CD4-positive, CD25-positive, alpha-beta regulatory T cell (primary cell): ENCODE measurements around the gene LZTR1. TPM values are rescaled to one million over a fixed set of nuclear protein-coding genes. Genes with fewer than 3 reads are reported as not detected.
"Not testable (repeated sequence)": the region's sequence is repeated elsewhere in the genome, so short reads cannot be mapped to it uniquely, and the experiment has no call there.

Experiments used
- ATAC-seq, 2 donors: fragments of 150-1000 bp; cut with Tn5 transposase; one replicate each; pipeline ENCODE4 v1.10.0; 2021; ENCODE audit warnings: low read depth in 2 of 2, moderate number of reproducible peaks in 2 of 2, moderate library complexity in 1 of 2
- DNase-seq, 3 donors: peaks; one replicate each; pipeline versions ENCODE4 v3.0.0 to v3.0.0-alpha.2; 2012 to 2022; ENCODE audit warnings: mixed read lengths in 1 of 3
- H3K27ac ChIP-seq: one replicate; pipeline ENCODE4 v1.7.0; 2013; ENCODE audit warnings: mild to moderate bottlenecking, low read length; ENCODE audit not compliant: insufficient read depth, poor library complexity, severe bottlenecking
- H3K27me3 ChIP-seq: one replicate; pipeline ENCODE4 v1.7.0; 2013; ENCODE audit warnings: low read length; ENCODE audit not compliant: control insufficient read depth, insufficient read depth
- H3K36me3 ChIP-seq: one replicate; pipeline ENCODE4 v1.7.0; 2013; ENCODE audit warnings: mild to moderate bottlenecking, low read length, moderate library complexity; ENCODE audit not compliant: control insufficient read depth, insufficient read depth
- H3K4me1 ChIP-seq: 2 replicates; pipeline ENCODE4 v1.7.0; 2013; ENCODE audit warnings: mild to moderate bottlenecking, low read length; ENCODE audit not compliant: insufficient read depth, control insufficient read depth, poor library complexity, severe bottlenecking
- H3K4me3 ChIP-seq: one replicate; pipeline ENCODE4 v1.7.0; 2013; ENCODE audit warnings: low read depth, mild to moderate bottlenecking, low read length, moderate library complexity
- H3K9me3 ChIP-seq, 2 experiments: 1 replicate in 1 of 2; 2 replicates in 1 of 2; pipeline ENCODE4 v1.7.0; 2013; ENCODE audit warnings: low read length in 2 of 2, mild to moderate bottlenecking in 1 of 2, moderate library complexity in 1 of 2; ENCODE audit not compliant: control insufficient read depth in 2 of 2
- H3K27ac Mint-ChIP-seq, 3 donors: one replicate each; pipeline ENCODE4 v1.8.0; 2020 to 2022; ENCODE audit warnings: mild to moderate bottlenecking in 3 of 3, mixed read lengths in 3 of 3, moderate library complexity in 2 of 3
- H3K27me3 Mint-ChIP-seq: one replicate; pipeline ENCODE4 v1.8.0; 2022; ENCODE audit warnings: mild to moderate bottlenecking, mixed read lengths
- H3K36me3 Mint-ChIP-seq: one replicate; pipeline ENCODE4 v1.8.0; 2020; ENCODE audit warnings: mixed read lengths
- H3K4me1 Mint-ChIP-seq, 4 donors: one replicate each; pipeline ENCODE4 v1.8.0; 2020 to 2022; ENCODE audit warnings: mixed read lengths in 4 of 4, mild to moderate bottlenecking in 1 of 4
- H3K4me3 Mint-ChIP-seq, 4 donors: one replicate each; pipeline ENCODE4 v1.8.0; 2020 to 2022; ENCODE audit warnings: mild to moderate bottlenecking in 4 of 4, mixed read lengths in 4 of 4, moderate library complexity in 3 of 4
- H3K9me3 Mint-ChIP-seq, 7 donors: one replicate each; pipeline ENCODE4 v1.8.0; 2020 to 2022; ENCODE audit warnings: mixed read lengths in 7 of 7, mild to moderate bottlenecking in 3 of 7, moderate library complexity in 2 of 7
- polyA plus RNA-seq, 4 donors: library from polyadenylated mRNA; unstranded; fragments of 300-500 nt; fragmentation: Illumina TruSeq; gene quantifications; one replicate each; pipeline ENCODE4 v1.2.3, GENCODE V29; 2021
- total RNA-seq: library from RNA; stranded (reverse); gene quantifications from one replicate; pipeline ENCODE4 v1.2.3, GENCODE V29; 2022

Gene LZTR1
- total and polyA plus RNA-seq, 5 donors from 2014 or later = 9.6 to 69.4 (median 12.1) TPM

- H3K4me1 ChIP-seq, H3K27ac Mint-ChIP-seq, H3K9me3 Mint-ChIP-seq, H3K27ac ChIP-seq, H3K36me3 Mint-ChIP-seq, H3K27me3 ChIP-seq, H3K36me3 ChIP-seq, H3K9me3 ChIP-seq, H3K4me3 ChIP-seq, H3K27me3 Mint-ChIP-seq, ATAC-seq, DNase-seq: not testable (repeated sequence)
- H3K4me3 Mint-ChIP-seq = peak overlapping the region in 2 of 4 donors; percentile 27 to 47
- H3K4me1 Mint-ChIP-seq = peaks cover 3 to 13% (median 5%) of the 10 kb centered on the region in 4 donors
Measured at GRCh38 chr22:21009208-21009607, 27.1 kb downstream of the LZTR1 start.

GRCh38 chr22:21009638-21010425 is 27.7 kb downstream of the LZTR1 start:
- peak in 2 of 3 donors; percentile 26 to 38 for DNase-seq

GRCh38 chr22:21010426-21011113 is 28.5 kb downstream of the LZTR1 start:
- Mint-ChIP-seq H3K36me3 (no peaks in the 10 kb centered on the region), H3K4me1 (peaks cover 5 to 26% (median 10%) of the 10 kb centered on the region in 4 donors), H3K27me3 (no peaks in the 10 kb centered on the region), H3K9me3 (no peaks in the 10 kb centered on the region), H3K4me3 (peak overlapping the region in 2 of 4 donors; percentile 10 to 27), H3K27ac (peak overlapping the region in 1 of 3 donors; percentile 72)
- Histone ChIP-seq H3K36me3 (no peaks in the 10 kb centered on the region), H3K9me3 (no peaks in the 10 kb centered on the region), H3K27me3 (no peaks in the 10 kb centered on the region), H3K4me1 (peaks cover 17% of the 10 kb centered on the region), H3K4me3 (no peak overlapping the region), H3K27ac (no peak overlapping the region)
- DNase-seq = no peak
- no peak for ATAC-seq

More at GRCh38 chr22:21009638-21010425, 27.7 kb downstream of the LZTR1 start:
- H3K27ac ChIP-seq = no peak overlapping the region
- H3K36me3 Mint-ChIP-seq = no peaks in the 10 kb centered on the region
- no peak for ATAC-seq
- H3K4me3 Mint-ChIP-seq = peak overlapping the region in 1 of 4 donors; percentile 27
- H3K27ac Mint-ChIP-seq = no peak overlapping the region
- no peaks in the 10 kb centered on the region for H3K27me3 ChIP-seq
- H3K4me1 Mint-ChIP-seq = peaks cover 5 to 19% (median 8%) of the 10 kb centered on the region in 4 donors
- H3K27me3 Mint-ChIP-seq = no peaks in the 10 kb centered on the region
- H3K9me3 Mint-ChIP-seq = no peaks in the 10 kb centered on the region
- H3K4me3 ChIP-seq = no peak overlapping the region
- no peaks in the 10 kb centered on the region for H3K9me3 ChIP-seq
- H3K4me1 ChIP-seq = peaks cover 11% of the 10 kb centered on the region
- no peaks in the 10 kb centered on the region for H3K36me3 ChIP-seq

GRCh38 chr22:21012446-21013407 is 30.6 kb downstream of the LZTR1 start:
- Mint-ChIP-seq H3K4me1 (peaks cover 0 to 34% (median 10%) of the 10 kb centered on the region in 4 donors), H3K4me3 (peak overlapping the region; percentile 48 to 80 (median 64)), H3K27me3 (no peaks in the 10 kb centered on the region), H3K36me3 (no peaks in the 10 kb centered on the region), H3K27ac (peak overlapping the region in 2 of 3 donors; percentile 85 to 86), H3K9me3 (no peaks in the 10 kb centered on the region)
- no peak for ATAC-seq
- no peak overlapping the region for H3K4me3 ChIP-seq
- H3K4me1 ChIP-seq = peaks cover 17% of the 10 kb centered on the region
- no peaks in the 10 kb centered on the region for H3K27me3 ChIP-seq
- DNase-seq = no peak
- no peaks in the 10 kb centered on the region for H3K36me3 ChIP-seq
- no peak overlapping the region for H3K27ac ChIP-seq
- H3K9me3 ChIP-seq = no peaks in the 10 kb centered on the region

- Mint-ChIP-seq H3K27me3 (no peaks in the 10 kb centered on the region), H3K4me3 (peak overlapping the region; percentile 78 to 91 (median 89)), H3K27ac (peak overlapping the region; percentile 18 to 97 (median 85)), H3K4me1 (peaks cover 0 to 34% (median 10%) of the 10 kb centered on the region in 4 donors), H3K36me3 (no peaks in the 10 kb centered on the region), H3K9me3 (no peaks in the 10 kb centered on the region)
- H3K27ac ChIP-seq = peak overlapping the region; percentile 69
- no peaks in the 10 kb centered on the region for H3K36me3 ChIP-seq
- H3K9me3 ChIP-seq = no peaks in the 10 kb centered on the region
- no peaks in the 10 kb centered on the region for H3K27me3 ChIP-seq
- ATAC-seq (no peak), DNase-seq (no peak)
- peaks cover 17% of the 10 kb centered on the region for H3K4me1 ChIP-seq
- H3K4me3 ChIP-seq = peak overlapping the region; percentile 13
Measured at GRCh38 chr22:21013657-21014201, 31.6 kb downstream of the LZTR1 start.

GRCh38 chr22:21014202-21014725 is 32.2 kb downstream of the LZTR1 start:
- no peaks in the 10 kb centered on the region for H3K27me3 ChIP-seq
- no peaks in the 10 kb centered on the region for H3K36me3 Mint-ChIP-seq
- no peaks in the 10 kb centered on the region for H3K9me3 Mint-ChIP-seq
- H3K36me3 ChIP-seq = no peaks in the 10 kb centered on the region
- peak overlapping the region; percentile 78 to 91 (median 89) for H3K4me3 Mint-ChIP-seq
- DNase-seq (peak; percentile 80 to 88 (median 82)), ATAC-seq (peak; percentile 91 to 92)
- H3K4me3 ChIP-seq = peak overlapping the region; percentile 41
- peak overlapping the region; percentile 69 for H3K27ac ChIP-seq
- peaks cover 0 to 34% (median 10%) of the 10 kb centered on the region in 4 donors for H3K4me1 Mint-ChIP-seq
- no peaks in the 10 kb centered on the region for H3K9me3 ChIP-seq
- peak overlapping the region in 2 of 3 donors; percentile 85 to 97 for H3K27ac Mint-ChIP-seq
- H3K4me1 ChIP-seq = peaks cover 17% of the 10 kb centered on the region
- H3K27me3 Mint-ChIP-seq = no peaks in the 10 kb centered on the region
